Skeletal muscle tissue (tissue), 4 donors: ENCODE results near the gene DCTD. TPM values are rescaled to one million over a fixed set of nuclear protein-coding genes. Genes with fewer than 3 reads are reported as not detected.

Source experiments
- H3K27ac ChIP-seq: one replicate; pipeline ENCODE4 v1.7.0; 2013; ENCODE audit warnings: mild to moderate bottlenecking, low read depth, low read length, inconsistent platforms
- H3K27me3 ChIP-seq, 3 donors: one replicate each; pipeline ENCODE4 v1.7.0; 2013; ENCODE audit warnings: low read length in 3 of 3; ENCODE audit not compliant: control insufficient read depth in 3 of 3, insufficient read depth in 3 of 3
- H3K36me3 ChIP-seq, 3 donors: one replicate each; pipeline ENCODE4 v1.7.0; 2013; ENCODE audit warnings: low read length in 3 of 3; ENCODE audit not compliant: control insufficient read depth in 3 of 3, insufficient read depth in 3 of 3
- H3K4me1 ChIP-seq, 3 donors: one replicate each; pipeline ENCODE4 v1.7.0; 2013; ENCODE audit warnings: low read length in 3 of 3, mild to moderate bottlenecking in 3 of 3; ENCODE audit not compliant: control insufficient read depth in 3 of 3, insufficient read depth in 3 of 3
- H3K4me3 ChIP-seq, 3 donors: one replicate each; pipeline ENCODE4 v1.7.0; 2013; ENCODE audit warnings: low read length in 3 of 3
- H3K9ac ChIP-seq, 3 donors: one replicate each; pipeline ENCODE4 v1.7.0; 2013; ENCODE audit warnings: low read length in 3 of 3, mild to moderate bottlenecking in 3 of 3, moderate library complexity in 2 of 3, low read depth in 1 of 3
- H3K9me3 ChIP-seq, 3 donors: one replicate each; pipeline ENCODE4 v1.7.0; 2013; ENCODE audit warnings: low read length in 3 of 3; ENCODE audit not compliant: control insufficient read depth in 3 of 3
- total RNA-seq: library from RNA; depleted of rRNA; stranded (reverse); fragments of >200 nt; gene quantifications from one replicate; pipeline ENCODE4 v1.2.3, GENCODE V29; 2014
- donor health status: Osteomylitis.

DCTD gene
- total RNA-seq, 1 donor from 2014 or later, result 48.5 TPM

DNA sequence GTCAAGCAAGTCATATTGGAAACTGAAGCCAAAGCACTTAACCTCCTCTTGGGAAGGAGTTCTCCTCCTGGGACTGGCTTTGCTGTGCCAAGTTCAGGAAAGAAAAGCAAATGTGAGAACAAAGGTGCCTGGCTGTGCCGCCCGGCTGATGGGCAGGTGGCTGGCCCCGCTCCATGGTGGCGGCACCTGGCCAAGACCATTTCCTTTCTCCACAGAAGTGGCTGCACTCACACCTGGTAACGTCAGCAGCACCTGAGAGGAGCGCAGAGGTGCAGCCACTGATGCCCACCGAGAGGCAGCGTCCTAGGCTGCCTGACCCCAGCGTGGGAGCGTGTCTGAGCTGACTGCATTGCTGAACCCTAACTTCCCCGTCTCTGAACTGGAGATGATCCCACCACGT is 54.3 kb downstream of the DCTD start:
- Histone ChIP-seq H3K27me3 (peaks cover 0 to 7% (median 0%) of the 10 kb centered on the region in 3 donors), H3K4me3 (no peak overlapping the region), H3K27ac (no peak overlapping the region), H3K9ac (no peak overlapping the region), H3K4me1 (no peaks in the 10 kb centered on the region), H3K9me3 (peaks cover 0 to 3% (median 0%) of the 10 kb centered on the region in 3 donors), H3K36me3 (no peaks in the 10 kb centered on the region)

DNA sequence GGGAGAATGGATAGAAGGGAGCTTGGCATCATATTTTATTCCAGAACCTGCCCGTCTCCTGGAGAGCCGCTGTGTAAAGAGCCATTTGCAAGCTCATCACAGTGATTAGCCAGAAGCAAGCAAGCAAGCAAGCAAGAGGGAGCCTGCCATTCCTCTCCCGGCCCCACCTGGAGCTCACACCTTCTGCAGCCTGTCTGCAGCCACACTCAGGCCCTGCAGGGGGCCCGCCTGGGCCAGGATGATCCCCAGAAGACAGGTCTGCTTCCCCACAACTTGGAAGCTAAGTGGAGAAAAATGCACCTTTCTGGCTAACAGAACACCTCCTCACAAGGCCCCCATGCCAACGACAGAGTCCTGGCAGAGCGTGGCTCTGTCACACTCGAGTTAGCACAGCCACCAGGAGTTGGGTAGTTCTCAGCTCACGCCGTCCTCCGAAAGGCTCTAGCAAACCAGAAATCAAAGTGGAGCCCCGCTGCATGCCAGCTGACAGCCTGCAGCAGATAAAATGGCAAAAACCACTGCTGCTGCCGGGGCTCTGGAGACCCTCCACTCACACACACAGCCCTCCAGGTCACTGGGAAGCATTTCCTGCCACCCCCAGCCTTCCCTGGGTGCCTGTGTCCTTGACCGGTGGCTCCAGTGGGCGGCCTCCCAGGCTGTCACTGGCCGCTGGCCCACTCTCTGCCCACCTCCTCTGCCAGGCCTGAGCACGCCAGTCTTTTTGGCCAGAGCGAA is 54.9 kb downstream of the DCTD start:
- no peak overlapping the region for H3K4me3 ChIP-seq
- H3K27ac ChIP-seq, result no peak overlapping the region
- no peaks in the 10 kb centered on the region for H3K36me3 ChIP-seq
- H3K9me3 ChIP-seq, result peaks cover 0 to 3% (median 0%) of the 10 kb centered on the region in 3 donors
- H3K9ac ChIP-seq, result no peak overlapping the region
- no peaks in the 10 kb centered on the region for H3K4me1 ChIP-seq
- peaks cover 0 to 7% (median 0%) of the 10 kb centered on the region in 3 donors for H3K27me3 ChIP-seq

DNA sequence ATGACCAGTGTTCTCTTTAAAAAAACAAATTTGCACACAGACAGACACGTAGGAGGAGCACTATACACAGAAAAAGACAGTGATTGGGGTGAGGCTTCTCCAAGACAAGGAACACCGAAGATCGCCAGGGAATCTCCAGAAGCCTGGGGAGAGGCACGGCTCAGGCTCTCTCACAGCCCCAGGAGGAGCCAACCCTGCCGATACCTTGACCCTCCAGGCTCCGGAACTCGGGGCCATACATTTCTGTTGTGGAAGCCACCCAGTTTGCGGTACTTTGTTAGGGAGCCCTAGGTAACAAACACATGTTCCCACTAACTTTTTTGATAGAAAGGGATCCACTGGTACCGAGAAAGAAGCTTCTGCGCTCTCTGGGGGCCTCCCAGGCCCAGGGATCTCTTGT is 55.8 kb downstream of the DCTD start:
- no peak overlapping the region for H3K4me3 ChIP-seq
- H3K9me3 ChIP-seq, result peaks cover 0 to 3% (median 0%) of the 10 kb centered on the region in 3 donors
- no peaks in the 10 kb centered on the region for H3K4me1 ChIP-seq
- H3K36me3 ChIP-seq, result no peaks in the 10 kb centered on the region
- H3K27me3 ChIP-seq, result peaks cover 0 to 7% (median 0%) of the 10 kb centered on the region in 3 donors
- no peak overlapping the region for H3K27ac ChIP-seq
- no peak overlapping the region for H3K9ac ChIP-seq

DNA sequence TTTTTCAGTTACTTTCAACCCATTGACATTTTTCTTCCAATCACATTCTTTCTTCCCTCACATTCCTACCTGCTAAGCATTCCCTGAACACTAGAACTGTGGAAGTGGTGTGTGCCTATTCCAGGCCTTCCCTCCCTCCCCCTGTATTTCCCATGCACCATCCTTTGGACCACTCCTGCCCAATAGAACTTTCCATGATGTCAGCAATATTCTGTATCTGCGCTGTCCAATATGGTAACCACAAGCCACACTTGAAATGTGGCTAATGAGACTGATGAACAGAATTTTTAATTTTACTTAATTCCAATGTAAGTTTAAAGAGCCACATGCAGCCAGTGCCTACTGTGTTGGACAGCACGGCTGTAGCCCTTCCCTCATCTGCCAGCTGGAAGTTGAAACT is 57.5 kb downstream of the DCTD start:
- Histone ChIP-seq H3K36me3 (no peaks in the 10 kb centered on the region), H3K27ac (no peak overlapping the region), H3K9me3 (peaks cover 0 to 9% (median 0%) of the 10 kb centered on the region in 3 donors), H3K4me3 (no peak overlapping the region), H3K4me1 (no peaks in the 10 kb centered on the region), H3K27me3 (peaks cover 0 to 7% (median 0%) of the 10 kb centered on the region in 3 donors), H3K9ac (no peak overlapping the region)

DNA sequence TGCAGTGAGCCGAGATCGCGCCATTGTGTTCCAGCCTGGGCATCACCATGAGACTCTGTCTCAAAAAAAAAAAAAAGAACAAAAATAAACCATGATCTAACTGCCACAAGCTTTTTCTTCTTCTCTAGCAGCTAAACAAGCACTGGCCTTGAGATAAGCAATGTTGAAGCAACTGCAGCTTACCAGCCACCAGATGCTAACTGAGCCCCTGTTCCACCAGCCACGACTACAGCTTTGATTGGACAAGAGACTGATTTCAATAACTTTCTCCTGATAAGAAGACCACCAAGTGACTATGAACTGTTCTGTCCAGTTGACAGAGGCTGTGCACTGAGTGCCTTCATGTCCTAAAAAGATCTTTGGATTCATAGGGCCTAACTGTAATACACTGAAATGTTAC is 58.5 kb downstream of the DCTD start:
- H3K9ac ChIP-seq, result no peak overlapping the region
- peaks cover 0 to 3% (median 0%) of the 10 kb centered on the region in 3 donors for H3K27me3 ChIP-seq
- no peaks in the 10 kb centered on the region for H3K36me3 ChIP-seq
- no peak overlapping the region for H3K4me3 ChIP-seq
- H3K9me3 ChIP-seq, result peaks cover 0 to 12% (median 3%) of the 10 kb centered on the region in 3 donors
- H3K27ac ChIP-seq, result no peak overlapping the region
- no peaks in the 10 kb centered on the region for H3K4me1 ChIP-seq

DNA sequence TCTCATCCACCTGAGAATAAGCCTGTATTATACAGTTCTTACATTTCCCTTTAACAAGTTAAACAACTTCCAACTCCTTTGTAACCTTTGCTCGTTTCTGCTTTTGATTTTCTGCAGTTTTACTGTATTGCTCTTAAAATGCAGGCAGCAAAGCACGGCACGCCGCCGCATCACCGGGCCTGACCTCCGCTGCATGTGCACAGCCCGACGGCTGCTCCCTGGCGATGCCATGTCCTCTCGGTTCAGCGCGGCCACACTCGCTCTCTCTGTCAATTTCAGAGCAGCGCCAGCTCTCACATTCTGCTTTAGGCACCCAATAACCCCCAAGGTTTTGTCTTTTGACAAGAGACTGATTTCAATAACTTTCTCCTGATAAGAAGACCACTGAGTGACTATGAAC is 60.3 kb downstream of the DCTD start:
- Histone ChIP-seq H3K36me3 (no peaks in the 10 kb centered on the region), H3K27me3 (no peaks in the 10 kb centered on the region), H3K27ac (no peak overlapping the region)

DNA sequence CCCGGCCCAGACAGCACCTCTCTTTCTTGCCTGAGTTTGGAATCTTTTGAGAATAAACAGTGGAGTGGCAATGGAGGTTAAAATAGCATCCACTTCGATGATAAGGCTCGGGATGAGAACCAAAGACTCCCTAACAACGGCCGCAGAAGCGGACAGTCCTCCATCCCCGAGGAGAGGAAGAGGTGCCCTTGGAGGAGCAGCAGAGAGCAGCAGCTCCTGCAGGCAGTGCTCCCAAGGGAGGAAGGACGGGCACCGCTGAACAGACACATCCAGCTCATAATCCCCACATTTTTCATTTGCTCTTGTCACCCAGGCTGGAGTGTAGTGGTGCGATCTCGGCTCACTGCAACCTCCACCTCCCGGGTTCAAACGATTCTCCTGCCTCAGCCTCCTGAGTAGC is 61.3 kb downstream of the DCTD start:
- H3K9ac ChIP-seq, result no peak overlapping the region

More for the DNA sequence above, 60.3 kb downstream of the DCTD start:
- Histone ChIP-seq H3K9ac (no peak overlapping the region), H3K4me1 (no peaks in the 10 kb centered on the region), H3K9me3 (peaks cover 0 to 12% (median 5%) of the 10 kb centered on the region in 3 donors), H3K4me3 (no peak overlapping the region)

DNA sequence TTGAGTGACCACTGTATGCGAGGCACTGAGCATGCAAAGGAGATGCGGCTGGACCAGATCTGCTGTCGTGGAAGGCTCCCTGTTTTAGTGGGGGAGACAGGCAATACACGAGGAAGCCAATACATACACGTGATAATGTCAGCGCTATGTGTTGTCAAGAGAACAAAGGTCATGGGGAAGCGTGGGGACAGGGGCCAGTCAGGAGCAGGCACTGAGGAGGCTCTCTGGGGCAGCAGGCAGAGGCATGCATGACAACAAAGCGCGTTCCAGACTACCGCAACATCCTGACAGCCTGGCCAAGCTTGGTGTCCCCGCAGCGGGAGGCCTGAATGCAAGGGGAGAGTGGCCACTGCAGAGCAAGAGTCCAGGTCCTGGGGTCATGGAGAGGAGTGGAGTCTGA is 61.9 kb downstream of the DCTD start:
- H3K36me3 ChIP-seq, result no peaks in the 10 kb centered on the region
- no peak overlapping the region for H3K4me3 ChIP-seq
- H3K9ac ChIP-seq, result no peak overlapping the region
- H3K27ac ChIP-seq, result no peak overlapping the region
- no peaks in the 10 kb centered on the region for H3K4me1 ChIP-seq
- no peaks in the 10 kb centered on the region for H3K27me3 ChIP-seq
- H3K9me3 ChIP-seq, result peaks cover 0 to 12% (median 5%) of the 10 kb centered on the region in 3 donors

More for the DNA sequence above, 61.3 kb downstream of the DCTD start:
- Histone ChIP-seq H3K27ac (no peak overlapping the region), H3K36me3 (no peaks in the 10 kb centered on the region), H3K4me1 (no peaks in the 10 kb centered on the region), H3K4me3 (no peak overlapping the region), H3K27me3 (no peaks in the 10 kb centered on the region), H3K9me3 (peaks cover 0 to 12% (median 5%) of the 10 kb centered on the region in 3 donors)

DNA sequence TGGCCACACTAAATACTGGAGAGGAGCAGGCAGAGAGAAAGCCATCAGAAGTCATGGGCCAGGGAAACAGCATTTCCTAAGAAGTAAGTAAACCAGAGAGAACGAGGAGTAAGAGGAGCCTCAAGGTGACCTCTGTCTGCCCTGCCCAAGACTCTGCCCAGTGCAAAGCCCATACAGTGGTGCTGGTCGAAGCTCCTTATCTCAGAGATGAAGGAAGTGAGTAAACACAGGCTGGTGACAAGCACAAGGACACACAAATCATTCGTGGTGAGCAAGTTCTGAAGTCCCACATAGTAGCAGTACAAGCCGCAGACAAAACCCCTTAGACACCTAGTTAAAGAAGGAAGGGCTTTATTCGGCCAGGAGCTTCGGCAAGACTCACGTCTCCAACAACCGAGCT is 62.7 kb downstream of the DCTD start:
- H3K9me3 ChIP-seq, result peaks cover 0 to 9% (median 5%) of the 10 kb centered on the region in 3 donors
- H3K4me3 ChIP-seq, result no peak overlapping the region
- no peaks in the 10 kb centered on the region for H3K36me3 ChIP-seq
- H3K9ac ChIP-seq, result no peak overlapping the region
- H3K27ac ChIP-seq, result no peak overlapping the region
- H3K4me1 ChIP-seq, result no peaks in the 10 kb centered on the region
- H3K27me3 ChIP-seq, result no peaks in the 10 kb centered on the region

DNA sequence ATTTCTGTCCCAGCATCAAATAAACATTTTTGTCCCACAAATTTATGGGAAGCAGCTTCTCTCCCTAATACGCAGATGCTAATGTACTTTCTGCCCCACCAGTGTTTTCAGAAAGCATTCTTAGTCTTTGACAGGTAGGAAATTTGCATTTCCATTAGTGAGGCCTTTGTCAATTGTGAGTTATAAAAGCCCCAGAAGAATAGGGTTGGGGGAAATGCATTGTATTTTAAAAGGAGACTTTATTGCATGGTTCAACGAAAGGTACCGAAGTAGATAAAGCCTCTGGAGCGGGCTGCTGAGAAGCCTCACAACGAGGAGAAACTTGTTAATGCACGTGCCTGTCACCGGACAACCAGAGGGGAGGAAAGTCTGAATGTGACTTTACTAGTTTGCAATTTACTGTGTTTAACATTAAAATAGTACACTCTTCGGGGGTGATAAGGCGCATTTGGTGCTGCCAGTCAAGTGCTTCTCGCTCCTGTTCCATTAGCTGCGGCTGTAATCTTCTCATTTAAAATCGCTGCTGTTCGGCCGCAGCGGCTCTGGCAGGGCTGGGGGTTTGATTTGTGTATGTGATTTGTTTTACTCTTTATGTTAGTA is 63.4 kb downstream of the DCTD start:
- Histone ChIP-seq H3K9ac (no peak overlapping the region), H3K36me3 (no peaks in the 10 kb centered on the region), H3K27ac (no peak overlapping the region), H3K4me1 (no peaks in the 10 kb centered on the region), H3K27me3 (peaks cover 0 to 3% (median 0%) of the 10 kb centered on the region in 3 donors), H3K4me3 (no peak overlapping the region), H3K9me3 (peaks cover 0 to 9% (median 5%) of the 10 kb centered on the region in 3 donors)
